AG10803 (cell line): ENCODE measurements around the gene DRICH1.
"Not testable (repeated sequence)": the region's sequence is repeated elsewhere in the genome, so short reads cannot be mapped to it uniquely, and the experiment has no call there.

Source experiments
- DNase-seq: peaks from one replicate; pipeline ENCODE4 v3.0.0; 2010; ENCODE audit warnings: low read depth
- H3K4me3 ChIP-seq: 2 replicates; pipeline ENCODE4 v1.5.1; 2011; ENCODE audit warnings: mild to moderate bottlenecking, low read length, control low read depth
- TF ChIP-seq, protein P1 (sequence below): conservative IDR thresholded peaks from 2 replicates; pipeline ENCODE4 v1.5.1; 2011; ENCODE audit warnings: mild to moderate bottlenecking, low read length, control low read depth, inconsistent platforms

Gene DRICH1

GRCh38 chr22:23609983-23610781 lies 21.9 kb downstream of the DRICH1 start:
- TF ChIP-seq, protein P1, sequence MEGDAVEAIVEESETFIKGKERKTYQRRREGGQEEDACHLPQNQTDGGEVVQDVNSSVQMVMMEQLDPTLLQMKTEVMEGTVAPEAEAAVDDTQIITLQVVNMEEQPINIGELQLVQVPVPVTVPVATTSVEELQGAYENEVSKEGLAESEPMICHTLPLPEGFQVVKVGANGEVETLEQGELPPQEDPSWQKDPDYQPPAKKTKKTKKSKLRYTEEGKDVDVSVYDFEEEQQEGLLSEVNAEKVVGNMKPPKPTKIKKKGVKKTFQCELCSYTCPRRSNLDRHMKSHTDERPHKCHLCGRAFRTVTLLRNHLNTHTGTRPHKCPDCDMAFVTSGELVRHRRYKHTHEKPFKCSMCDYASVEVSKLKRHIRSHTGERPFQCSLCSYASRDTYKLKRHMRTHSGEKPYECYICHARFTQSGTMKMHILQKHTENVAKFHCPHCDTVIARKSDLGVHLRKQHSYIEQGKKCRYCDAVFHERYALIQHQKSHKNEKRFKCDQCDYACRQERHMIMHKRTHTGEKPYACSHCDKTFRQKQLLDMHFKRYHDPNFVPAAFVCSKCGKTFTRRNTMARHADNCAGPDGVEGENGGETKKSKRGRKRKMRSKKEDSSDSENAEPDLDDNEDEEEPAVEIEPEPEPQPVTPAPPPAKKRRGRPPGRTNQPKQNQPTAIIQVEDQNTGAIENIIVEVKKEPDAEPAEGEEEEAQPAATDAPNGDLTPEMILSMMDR = no peak
- H3K4me3 ChIP-seq = no peak overlapping the region
- DNase-seq = no peak

GRCh38 chr22:23608583-23608982 lies 23.5 kb downstream of the DRICH1 start:
- TF ChIP-seq, protein P1 = no peak
- no peak for DNase-seq

DNA sequence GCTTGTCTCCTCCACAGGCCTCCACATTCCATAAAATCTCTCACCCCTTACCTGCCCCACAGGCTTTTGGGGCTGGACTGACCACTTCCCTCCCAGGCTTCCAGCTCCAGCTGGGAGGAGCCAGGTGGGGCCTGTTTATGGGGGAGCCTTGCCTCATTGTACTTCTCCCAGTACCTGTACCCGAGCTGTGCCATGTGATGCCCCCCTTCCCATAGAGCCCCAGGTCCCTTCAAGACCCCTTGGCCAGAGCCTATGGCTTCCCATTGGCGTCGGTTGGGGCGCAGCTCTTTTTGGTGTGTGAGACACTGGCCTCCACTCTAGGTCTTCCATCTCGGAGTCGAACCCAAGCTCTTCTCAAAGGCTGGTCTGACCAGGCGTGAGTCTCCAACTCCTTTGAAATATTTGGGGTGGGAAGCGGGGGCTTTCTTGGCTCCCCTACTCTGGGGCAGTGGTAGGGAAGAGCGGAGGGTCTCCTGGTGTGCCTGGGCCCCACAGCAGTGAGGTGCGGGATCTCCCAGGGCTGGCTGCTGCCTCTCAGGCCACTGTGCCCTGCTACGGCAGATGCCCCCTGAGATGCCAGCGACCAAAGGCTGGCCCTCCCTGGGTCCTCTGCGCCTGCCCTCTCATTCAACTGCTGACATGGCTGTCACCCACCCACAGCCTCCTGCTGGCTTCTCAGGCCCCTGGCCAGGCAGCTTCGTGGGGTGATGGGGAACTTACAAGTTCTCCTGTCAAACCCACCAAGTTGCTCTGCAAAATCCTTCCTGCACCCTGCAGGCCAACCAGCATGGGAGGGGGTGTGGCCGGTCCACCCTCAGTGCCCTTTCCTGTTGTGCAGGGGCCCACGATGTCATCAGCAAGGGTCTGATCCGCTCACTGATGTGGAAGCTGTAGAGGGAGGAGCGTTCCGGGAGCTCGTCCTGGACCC lies 25.7 kb downstream of the DRICH1 start:
- no peak overlapping the region for H3K4me3 ChIP-seq
- no peak for DNase-seq
- TF ChIP-seq, protein P1 = no peak

More at GRCh38 chr22:23608583-23608982, 23.5 kb downstream of the DRICH1 start:
- H3K4me3 ChIP-seq = no peak overlapping the region

- no peak overlapping the region for H3K4me3 ChIP-seq
- no peak for DNase-seq
- TF ChIP-seq, protein P1 = no peak
Observed at GRCh38 chr22:23604939-23605712, 27.0 kb downstream of the DRICH1 start.

- no peak for DNase-seq
- TF ChIP-seq, protein P1 = no peak
- H3K4me3 ChIP-seq = no peak overlapping the region
Observed at GRCh38 chr22:23603266-23603665, 28.9 kb downstream of the DRICH1 start.

GRCh38 chr22:23598805-23599518 lies 33.2 kb downstream of the DRICH1 start:
- DNase-seq = no peak
- TF ChIP-seq, protein P1 = no peak
- H3K4me3 ChIP-seq = no peak overlapping the region

DNA sequence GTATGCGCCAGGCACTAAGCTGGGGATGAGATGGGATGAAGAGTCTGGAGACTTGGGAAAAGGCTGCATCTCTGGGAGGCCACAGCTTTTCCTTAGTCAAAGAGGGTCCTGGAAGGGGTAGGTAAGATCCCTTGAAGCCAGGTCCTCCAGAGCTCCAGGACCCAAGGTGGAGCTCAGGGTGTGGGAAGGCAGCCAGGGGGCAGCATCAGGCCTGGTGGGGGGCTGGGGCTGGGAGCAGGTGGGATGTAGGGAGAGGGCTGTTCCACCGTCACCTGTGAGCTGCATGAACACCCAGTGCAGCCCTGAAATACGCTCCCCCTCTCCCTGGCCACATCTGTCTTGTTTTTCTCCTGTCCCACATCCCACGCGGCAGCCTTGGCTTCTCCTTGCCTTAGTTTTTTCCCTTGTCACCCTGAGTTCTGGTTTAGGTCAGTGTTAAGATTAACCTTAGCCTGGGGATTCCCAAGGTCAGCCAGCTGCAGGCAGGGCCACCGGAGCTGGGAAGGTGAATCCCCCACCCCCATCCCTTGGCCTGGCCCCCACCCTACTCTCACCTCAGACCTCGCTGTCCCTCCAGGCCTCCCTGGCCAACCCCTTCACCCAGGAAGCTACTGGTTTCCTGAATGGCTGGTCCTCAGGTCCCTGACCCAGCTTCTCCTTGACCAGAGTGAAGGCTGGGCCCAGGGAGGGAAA lies 34.4 kb downstream of the DRICH1 start:
- not testable (repeated sequence) for H3K4me3 ChIP-seq, DNase-seq

DNA sequence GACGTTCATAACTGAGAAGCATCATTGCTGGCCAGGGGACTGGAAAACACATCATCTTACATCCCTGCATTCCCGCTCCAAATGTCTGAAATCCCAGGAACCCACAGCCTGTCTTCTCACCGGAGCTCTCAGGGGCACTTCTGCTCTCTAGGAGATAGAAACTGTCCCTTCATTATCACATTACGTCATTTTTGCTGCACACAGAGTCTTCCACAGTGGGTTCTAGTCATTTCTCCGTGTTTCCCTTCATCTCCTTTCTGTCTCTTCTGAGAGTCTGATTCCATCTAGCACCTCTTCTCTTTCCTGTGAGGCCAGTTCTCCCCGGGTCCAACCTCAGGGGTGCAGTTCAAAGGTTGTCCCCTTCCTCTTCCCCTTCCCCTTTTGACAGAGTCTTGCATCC lies 36.2 kb downstream of the DRICH1 start:
- not testable (repeated sequence) for H3K4me3 ChIP-seq, DNase-seq
